Lung microvascular endothelial cell (primary cell): ENCODE measurements around the gene CDK5R2. TPM values are rescaled to one million over a fixed set of nuclear protein-coding genes. Genes with fewer than 3 reads are reported as not detected.
A peak's percentile ranks its signal among the peaks of the same experiment; 100 is the strongest.

Source experiments
- DNase-seq, 2 donors: peaks; one replicate each; pipeline versions ENCODE4 v3.0.0 to v3.0.0-alpha.2; 2010; ENCODE audit warnings: low read depth in 2 of 2
- total RNA-seq: library from RNA; depleted of rRNA; stranded (reverse); fragments of >200 nt; gene quantifications from 2 replicates; pipeline ENCODE4 v1.2.1, GENCODE V29; 2014

CDK5R2 gene
- total RNA-seq, 1 donor from 2014 or later = not detected

DNA sequence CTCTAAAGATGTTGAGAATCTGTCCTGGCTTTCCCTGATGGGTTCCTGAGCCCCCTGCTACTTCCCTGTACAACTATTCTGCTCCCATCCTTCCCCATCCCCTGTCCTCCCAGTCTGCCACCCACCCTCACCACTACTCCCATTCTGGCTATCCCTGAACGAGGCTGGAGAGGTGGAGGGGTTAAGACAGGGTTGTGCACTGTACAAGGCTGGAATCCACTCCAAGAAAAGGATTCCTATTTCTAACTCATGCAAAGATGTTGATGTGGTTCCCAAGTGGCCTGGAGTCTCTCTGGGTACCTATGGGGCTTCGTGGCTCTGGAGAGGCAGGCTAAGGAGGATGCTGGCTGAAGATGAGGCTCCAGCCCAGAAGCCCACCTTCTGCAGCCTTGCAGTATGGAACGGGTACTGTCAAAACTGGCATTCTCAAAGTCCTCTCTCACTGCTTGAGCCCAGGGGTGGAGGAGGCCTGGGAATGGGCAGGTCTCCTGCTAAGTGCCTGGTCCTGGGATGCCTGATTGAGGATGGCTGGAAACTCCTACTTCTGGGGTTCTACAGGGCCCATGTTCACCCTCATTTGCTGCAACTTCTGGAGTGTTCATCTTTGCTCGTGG lies 26.8 kb downstream of the CDK5R2 start:
- DNase-seq = no peak

DNA sequence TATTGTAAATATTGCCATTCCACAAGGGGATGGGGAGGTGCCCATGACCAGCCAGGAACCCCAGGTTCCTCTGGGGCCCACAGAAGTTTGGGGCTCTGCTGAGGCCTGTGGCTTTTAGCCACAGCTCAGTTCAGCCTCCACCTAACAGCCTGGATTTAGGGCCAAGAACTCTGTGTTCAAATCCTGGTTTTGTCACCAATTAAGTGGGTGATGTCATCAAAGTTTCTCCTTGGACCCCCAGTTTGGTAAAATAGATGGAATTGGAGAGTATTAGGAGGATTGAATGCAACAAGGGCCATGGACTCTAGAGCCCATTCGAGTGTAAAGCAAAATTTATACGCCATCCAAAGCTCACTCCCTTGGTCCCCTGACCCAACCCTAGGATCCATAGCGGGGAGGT lies 28.7 kb downstream of the CDK5R2 start:
- no peak for DNase-seq

DNA sequence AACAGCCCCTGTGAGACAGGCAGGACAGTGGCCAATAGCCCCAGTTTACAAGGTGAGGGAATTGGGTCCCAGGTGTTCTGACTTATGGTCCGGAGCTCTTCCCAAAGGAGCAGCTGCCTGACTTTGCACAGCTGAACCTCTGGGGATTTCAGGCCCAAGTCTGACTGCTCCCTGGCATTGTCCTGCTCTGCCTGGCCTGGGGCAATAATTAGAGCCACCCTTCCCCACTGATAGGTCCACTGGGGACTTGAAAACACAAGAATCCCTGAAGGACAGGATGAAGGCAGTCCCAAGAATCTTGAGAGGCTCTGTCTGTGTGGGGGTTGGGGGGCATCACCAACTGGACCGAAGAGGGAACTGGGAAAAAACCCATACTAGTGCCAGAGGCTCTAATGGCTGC lies 29.2 kb downstream of the CDK5R2 start:
- no peak for DNase-seq

DNA sequence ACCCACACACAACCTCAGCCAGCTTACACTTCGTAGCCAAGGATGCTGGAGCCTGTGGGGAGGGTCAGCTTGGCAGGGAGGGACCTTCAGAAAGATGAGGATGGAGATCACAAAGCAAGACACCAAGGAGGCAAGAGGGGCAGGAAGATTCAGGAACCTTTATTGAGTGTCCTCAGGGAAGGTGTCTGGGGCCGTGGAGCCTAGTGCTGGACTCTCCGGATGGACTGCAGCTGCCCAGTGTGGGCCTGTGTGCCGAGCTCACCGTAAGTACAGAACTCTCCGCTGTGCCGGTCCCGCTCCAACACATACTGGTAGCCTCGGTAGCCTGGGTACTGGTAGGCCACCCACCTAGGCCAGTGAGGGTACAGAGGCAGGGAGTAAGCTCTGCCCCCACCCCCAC lies 30.6 kb downstream of the CDK5R2 start:
- DNase-seq = no peak

DNA sequence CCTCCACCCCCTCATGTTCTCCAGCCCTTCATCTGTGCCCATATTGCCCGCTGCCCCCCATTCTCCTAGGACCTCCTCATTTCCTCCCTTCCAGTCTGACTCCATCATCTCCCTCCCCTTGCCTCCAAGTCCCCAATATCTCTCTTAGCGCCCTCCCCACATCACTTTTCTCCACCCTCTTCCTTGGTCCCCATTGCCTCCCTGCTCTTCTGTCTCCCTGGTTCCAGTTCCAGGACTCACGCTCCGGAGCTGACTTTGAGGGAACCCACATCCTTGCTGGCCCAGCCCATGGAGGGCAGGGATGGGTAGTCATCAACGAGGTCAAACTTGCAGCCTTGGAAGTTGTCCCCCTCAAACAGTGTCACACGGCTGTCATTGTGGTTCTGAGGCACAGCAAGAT lies 31.1 kb downstream of the CDK5R2 start:
- DNase-seq = no peak

DNA sequence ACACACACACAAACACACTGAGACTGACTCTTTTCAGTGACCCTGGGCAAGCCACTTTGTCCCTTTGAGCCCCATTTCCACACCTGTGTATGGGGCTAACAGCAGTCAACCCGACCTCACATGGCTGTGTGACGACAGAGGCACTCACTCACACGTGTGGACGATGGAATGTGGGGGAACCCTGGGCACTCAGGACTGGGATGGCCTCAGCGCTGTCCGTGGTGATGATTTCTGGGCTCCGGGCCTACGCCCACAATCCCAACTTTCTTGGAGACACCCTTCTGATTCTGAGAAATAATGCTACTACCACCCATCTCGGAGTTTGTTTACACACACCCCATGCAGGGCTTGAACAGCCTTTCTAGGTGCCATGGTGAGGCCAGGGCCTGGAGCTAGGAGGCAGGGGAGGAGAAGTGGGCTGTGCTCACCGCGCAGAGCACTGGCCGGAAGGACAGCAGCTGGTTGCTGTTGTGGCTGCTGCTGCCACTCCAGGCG lies 32.3 kb downstream of the CDK5R2 start:
- peak in 1 of 2 donors; percentile 22 for DNase-seq

DNA sequence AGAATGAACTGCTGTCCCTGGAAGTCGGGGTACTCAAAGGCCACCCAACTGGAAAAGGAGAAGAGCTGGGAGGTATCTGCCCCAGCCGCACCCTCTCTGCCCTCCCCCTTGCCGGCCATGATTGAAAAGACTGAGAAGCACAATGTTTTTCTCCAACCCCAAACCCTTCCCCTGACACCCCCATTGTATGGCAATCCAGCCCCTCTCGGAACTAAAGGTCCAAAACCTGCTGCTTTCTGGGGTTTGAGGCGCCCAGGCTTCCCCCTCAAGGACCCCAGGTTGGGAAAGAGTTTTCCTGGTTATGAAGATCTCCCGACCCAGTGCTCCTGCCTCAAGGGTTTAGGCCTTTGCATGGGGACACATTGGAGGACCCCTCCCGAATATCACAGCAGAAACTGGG lies 32.7 kb downstream of the CDK5R2 start:
- no peak for DNase-seq

DNA sequence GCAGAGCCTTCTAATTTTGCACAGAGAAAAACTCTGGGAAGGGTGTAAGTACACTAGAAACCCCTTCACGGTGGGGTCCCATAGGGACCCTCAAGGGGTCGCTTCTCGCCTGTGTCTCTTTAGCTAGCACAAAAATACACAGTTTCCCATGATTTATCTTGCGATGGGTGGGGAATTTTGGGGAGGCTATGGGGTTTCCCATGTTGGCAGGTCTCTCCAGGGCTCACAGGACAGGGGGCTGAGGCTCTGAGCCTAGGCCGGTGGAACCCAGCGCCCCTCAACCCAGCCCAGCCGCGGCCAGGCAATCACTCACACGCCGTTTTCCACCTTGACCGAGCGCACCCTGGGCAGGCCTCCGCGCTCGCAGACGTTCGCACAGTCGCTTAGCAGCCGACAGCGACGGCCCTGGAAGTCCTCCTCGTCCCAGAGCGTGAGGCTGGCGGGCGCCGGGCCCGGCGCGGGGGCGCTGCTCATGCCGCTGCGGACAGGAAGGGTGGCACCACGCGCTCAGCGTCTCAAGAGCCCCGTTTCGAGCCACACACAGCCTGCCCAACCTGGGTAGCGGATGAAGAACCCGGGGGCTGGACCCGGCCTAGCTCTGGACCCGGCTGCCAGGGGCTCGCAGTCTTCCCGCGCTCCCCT lies 33.4 kb downstream of the CDK5R2 start:
- DNase-seq = no peak

DNA sequence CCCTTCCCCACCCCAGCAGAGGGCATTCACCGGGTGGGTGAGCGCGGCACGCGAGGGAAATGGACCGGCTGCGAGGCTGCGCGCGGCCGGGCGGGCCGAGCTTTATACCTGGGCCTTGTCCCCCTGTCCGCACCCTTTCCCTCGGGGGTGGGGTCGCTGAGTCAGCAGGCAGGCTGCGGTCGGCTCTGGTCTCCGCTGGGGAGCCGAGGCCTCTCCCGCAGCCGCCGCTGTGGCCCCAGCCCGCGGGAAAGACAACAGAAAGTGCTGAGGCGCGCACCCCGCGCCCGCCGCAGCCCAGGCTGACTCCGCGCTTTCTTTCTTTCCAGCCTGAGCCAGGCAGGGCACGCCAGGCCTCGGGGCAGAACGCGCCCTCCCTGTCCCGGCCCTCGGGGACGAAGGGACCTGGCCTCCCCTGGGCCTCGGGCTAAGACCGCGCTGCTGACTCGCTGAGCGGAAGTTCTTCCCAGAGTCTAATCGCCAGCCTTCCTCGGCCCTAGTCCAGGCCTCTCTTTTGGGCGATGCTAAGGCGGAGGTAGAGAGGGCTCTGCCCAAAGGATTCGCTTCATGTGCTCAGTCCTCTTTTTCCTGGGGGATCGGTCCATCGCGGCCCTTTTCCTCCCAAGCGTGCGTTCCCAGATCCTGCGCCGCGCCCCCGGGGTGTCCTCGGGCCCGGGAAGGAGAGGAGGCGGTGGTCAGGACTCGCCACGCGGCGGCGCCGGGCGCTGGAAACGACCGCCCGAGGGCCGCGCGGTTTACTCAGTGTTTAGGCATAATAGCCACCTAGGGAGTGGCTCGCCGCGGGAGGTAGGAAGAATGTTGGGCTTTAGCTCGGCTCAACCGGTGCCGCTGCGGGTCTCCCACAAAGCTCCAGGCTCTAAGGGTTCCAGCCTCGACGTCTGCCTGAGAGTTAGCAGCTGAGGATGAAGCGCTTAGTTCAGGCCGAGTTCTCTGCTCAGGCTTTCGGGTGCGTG lies 34.2 kb downstream of the CDK5R2 start, which contains the start of gene CRYBA2:
CRYBA2 (minus strand) TSS at position 78 of the 971 bp plus-strand sequence. CDS start 246 bp downstream, outside the sequence.
- DNase-seq = no peak

DNA sequence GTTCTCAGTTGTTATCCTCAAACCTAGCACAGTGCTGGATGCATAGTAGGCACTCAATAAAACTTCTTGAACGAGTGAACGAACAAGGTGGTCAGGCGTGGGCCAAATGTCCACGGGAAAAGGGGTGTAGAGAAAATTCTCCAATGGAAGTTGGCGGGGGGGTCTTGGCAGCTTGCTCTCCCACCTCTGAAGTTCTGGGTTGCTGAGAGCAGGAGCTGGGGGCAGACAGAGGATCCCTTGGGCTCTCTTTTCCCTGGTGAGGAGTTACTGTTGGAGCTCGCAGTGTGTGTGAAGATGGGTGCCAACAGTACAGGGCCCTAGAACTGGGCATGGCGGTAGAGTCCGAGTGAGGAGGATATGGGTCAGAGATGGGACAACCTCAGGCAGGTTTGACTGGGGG lies 36.1 kb downstream of the CDK5R2 start:
- DNase-seq = no peak

DNA sequence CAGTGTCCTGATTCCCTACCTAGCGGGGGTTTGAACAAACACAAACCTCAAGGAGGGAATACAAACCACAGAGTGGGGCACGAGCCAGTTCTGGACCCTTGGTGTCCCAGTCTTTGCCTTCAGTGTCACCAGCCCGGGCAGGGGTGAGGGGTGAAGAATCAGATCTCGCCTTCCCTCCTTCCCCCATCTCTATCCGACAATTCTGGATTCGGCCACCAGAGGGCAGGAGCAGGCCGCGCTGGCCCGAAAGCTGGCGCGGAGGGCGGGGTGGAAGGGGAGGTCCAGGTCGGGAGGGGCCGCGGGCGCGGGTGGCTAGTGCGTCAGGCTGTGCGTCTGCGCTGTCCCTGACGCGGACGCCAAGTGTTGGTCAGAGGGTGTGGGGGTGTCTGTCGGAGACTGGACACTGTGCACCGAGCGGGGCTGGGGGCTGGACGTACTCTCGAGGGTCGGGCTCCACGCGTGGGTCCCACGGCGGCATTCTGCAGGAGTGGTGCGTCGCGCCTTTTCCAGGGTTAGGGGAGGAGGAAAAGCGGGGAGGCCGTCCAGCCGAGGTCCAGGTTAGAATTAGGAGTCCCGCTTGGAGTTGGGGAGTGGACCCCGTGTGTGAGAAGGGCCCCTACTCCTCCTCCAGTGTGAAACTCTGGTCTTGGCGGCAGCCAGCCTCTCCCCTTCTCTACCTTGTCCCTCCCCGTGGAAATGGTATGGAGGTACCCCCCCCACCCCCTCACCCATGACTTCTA lies 36.7 kb downstream of the CDK5R2 start:
- peak; percentile 75 to 80 for DNase-seq

DNA sequence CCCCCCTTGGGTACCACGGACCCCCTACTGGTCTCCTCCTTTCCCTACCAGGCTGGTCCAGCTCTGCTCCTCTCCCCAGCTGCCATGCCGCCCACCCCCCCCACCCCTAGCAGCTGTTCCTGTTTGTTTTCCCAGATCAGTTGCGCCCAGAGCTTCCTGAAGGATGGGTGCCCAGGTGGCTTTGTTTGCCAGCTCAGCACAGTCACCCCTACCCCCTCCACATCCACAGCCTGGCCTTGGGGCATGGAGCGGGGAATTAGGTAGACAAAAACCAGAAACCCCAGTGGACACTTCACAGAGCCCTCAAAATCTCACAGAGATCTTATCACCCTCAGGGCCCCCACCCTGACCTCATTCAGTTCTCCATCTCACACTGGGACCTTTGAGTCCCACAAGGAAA lies 37.5 kb downstream of the CDK5R2 start:
- no peak for DNase-seq

DNA sequence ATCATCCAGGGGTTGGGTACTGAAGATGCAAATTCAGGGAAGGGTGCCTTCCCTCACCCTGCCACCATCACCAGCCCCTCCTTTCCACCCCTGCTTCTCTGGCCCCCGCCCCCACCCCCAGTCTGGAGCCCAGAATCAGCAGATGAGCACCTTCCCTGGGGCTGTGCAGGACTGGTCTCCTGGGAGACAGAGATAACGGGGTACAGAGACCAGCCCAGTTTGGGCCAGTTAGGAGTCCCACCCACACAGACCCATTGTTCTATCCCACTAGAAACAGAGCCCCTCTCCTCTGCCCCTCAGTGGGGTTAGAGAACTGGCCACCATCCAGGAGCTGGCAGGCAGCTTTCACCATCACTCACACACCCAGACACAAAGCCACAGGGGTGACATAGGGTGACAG lies 38.3 kb downstream of the CDK5R2 start:
- no peak for DNase-seq

DNA sequence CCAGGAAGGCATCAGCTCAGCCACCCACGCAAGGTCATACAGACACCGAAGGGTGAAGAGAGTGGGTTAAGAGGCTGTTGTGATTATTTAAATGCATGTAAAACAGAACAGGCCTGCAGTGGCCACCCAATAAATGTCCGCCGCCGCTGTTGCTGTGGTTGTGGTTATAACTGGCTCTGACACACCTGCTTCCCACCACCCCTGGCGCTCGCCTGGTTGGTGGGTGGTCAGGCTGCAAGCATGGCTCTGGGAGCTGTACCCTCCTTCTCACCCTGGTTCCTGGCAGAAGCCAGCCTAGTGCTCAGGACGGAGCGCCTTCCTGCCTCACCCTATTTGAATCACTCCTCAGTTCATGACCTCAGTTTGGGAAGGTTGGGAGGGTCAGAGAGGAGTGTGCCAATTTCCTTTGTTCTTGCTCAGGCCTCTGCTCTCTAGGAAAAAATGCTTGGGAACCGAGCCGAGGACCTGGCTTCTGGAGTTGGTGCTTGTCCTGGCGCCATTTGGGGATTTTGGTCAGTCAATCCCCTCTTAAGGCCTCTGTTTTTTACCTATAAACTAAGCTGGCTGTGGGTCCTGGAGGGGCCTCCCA lies 39.0 kb downstream of the CDK5R2 start:
- no peak for DNase-seq

DNA sequence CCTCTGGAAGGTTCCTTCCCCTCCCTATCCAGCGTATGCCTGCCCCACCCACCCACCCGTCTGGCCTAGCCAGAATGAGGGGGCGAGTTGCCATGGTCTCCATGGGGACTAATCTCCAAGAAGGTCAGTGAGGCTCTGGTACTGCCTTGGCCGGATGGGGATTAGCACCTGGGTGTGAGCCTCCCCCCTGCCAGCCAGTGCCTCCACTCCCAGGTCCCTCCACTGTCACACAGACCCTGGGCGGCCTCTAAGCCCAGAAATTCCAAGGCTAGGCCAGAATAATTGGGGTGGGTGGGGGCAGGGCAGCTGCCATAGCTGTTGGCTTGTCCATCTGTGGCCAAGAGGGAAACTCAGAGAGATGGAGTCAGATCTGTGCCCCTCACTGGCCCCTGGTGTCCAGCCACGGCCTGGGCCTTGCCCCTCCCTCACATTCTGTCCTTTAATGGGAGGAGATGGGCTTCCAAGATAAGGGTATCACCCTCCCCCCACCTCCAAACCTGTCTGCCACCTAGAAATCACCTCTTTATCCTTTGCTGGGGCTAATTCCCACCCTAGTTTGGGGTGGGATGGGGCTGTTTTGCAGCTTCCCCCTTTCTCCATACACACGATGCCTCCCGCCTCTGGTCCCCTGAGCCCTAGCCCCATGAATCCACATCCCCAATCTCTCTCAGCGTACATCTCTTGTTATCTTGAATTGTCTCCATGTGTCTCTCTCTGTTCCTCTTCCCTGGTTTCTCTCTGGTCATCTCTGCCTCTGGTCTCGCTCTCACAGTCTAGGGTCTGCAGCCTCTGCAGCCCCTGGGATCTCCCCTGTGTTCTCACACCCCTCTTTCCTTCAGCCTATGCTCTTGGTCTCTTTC lies 39.8 kb downstream of the CDK5R2 start:
- DNase-seq = no peak

DNA sequence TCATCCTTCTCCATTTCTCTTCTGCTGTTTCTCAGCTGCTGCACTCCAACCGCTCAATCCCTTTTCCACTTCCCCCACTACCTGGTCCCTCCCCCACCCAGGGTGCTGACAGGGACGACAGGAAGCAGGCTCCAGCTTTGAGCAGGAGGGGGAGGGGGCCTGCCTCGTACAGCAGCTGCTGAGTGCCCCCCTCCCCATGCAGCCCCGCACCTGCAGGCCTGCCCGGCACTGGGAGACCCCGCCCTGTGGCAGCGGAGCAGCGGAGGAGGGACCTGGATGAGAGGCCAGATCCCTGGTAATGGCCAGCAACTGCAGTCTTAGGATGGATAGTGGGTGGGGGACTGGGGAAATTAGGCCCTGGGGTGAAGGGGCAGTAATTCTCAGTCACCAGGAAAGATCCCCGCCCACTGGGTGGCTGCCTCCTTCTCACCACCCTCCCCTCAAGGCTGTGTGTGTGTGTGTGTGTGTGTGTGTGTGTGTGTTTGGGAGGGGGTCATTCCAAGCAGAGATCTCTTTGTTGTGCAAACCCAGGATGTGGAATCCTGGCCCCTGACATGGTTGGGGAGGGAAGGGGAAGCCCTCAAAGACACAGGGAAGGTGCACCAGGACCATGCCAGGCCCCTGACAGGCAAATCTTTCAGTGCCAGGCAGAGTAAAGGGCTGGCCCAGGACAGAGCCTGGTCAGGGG lies 40.6 kb downstream of the CDK5R2 start:
- DNase-seq = no peak

DNA sequence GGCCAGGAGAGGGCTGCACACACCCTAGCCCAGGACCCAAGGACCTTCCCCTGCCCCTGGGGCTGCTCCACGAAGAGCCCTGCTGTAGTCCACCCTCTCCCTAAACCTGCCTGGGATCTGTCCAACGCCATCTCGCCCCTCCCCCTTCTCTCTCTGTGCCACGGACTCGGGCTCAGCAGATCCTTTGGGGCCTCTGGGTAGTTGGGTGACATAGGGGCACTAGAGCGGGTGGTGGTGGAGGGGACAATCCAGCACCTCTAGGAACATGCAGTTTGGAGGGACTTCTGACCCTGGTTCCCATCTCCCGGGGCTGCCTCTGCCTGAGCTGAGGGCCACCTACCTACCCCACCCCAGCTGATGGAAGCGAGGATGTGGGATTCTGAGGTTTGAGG lies 41.1 kb downstream of the CDK5R2 start:
- no peak for DNase-seq

DNA sequence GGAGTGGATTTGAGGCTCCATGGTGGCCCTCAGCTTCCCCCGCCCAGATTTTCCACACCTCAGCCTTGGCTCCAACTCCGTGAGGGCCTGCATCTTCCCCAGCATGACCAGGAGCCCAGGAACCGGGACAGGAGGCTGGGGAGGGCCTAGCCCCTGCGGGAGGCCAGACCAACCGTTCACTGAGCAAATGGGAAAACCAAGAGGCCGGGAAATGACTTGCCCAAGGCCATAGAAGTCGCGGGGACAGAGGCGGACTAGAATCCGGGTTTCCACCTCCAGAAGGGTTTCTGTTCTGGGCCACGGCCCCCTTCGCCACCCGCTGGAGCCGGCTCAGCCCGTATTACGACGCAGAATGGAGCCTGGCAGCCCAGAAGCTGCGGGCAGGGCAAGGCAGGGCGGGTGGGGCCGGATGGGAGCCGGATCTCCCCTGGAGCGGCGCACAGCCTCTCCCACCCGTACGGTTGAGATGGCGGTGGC lies 41.7 kb downstream of the CDK5R2 start:
- no peak for DNase-seq
